SK-MEL-5 (cell line): ENCODE measurements around the gene HNRNPA1. TPM values are rescaled to one million over a fixed set of nuclear protein-coding genes. Genes with fewer than 3 reads are reported as not detected.
"Not testable (repeated sequence)": the region's sequence is repeated elsewhere in the genome, so short reads cannot be mapped to it uniquely, and the experiment has no call there.

Experiments
- DNase-seq: peaks from one replicate; pipeline ENCODE4 v3.0.0-alpha.2; 2016; ENCODE audit warnings: low read depth, low spot score
- in situ Hi-C: cut with HindIII; loops from 2 replicates; pipeline ENCODE4 v1.10.0; 2016; ENCODE audit warnings: low sequenced_read_pairs, high pct_unique_total_duplicates, low pct_unique_long_range_greater_than_20kb
- small RNA-seq, 2 experiments: library from RNA; depleted of rRNA; stranded (forward); fragments of <200 nt; gene quantifications; one replicate each; pipeline ENCODE3, GENCODE V24; 2014
- total RNA-seq: library from RNA; depleted of rRNA; stranded (reverse); fragments of >200 nt; shearing (Covaris generic); gene quantifications from 2 replicates; pipeline ENCODE4 v1.2.3, GENCODE V29; 2014; rRNA removed

The HNRNPA1 gene
- total RNA-seq, 1 experiment from 2014 or later: 223 TPM

DNA sequence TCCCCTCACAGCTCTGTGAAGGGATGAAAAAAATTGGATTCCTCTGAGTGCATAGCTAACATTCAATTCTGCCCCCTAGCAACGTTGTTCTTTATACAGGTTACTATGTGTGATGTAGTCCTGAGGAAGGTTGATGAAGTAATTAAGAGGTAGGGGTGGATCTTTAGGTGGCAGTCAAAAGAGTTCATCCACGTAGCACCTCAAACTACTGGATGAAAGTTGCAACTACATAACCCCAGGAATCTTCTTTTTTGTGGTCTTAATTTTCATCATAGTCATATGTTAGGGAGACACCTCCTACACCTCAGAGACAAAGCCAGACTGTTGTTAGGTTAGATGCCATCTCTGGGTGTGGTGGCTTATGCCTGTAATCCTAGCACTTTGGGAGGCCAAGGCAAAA, 30.5 kb downstream of the HNRNPA1 start:
- DNase-seq: no peak
- in situ Hi-C loops: no loop called here

DNA sequence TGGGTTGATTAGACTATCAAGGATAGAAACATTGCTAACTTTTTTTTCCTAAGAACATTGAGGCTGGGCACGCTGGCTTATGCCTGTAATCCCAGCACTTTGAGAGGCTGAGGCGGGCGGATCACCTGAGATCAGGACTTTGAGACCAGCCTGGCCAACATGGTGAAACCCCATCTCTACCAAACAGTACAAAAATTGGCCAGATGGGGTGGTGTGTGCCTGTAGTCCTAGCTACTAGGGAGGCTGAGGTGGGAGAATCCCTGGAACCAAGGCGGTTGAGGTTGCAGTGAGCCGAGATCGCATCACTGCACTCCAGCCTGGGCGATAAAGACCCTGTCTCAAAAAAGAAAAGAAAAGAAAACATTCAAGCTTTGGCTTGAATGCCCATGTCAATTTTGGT, 31.8 kb downstream of the HNRNPA1 start:
- in situ Hi-C loops, DNase-seq: not testable (repeated sequence)

- no peak for DNase-seq
- in situ Hi-C loops: no loop called here
These were observed 40.8 kb downstream of the HNRNPA1 start for GRCh38 chr12:54321363-54321762.

DNA sequence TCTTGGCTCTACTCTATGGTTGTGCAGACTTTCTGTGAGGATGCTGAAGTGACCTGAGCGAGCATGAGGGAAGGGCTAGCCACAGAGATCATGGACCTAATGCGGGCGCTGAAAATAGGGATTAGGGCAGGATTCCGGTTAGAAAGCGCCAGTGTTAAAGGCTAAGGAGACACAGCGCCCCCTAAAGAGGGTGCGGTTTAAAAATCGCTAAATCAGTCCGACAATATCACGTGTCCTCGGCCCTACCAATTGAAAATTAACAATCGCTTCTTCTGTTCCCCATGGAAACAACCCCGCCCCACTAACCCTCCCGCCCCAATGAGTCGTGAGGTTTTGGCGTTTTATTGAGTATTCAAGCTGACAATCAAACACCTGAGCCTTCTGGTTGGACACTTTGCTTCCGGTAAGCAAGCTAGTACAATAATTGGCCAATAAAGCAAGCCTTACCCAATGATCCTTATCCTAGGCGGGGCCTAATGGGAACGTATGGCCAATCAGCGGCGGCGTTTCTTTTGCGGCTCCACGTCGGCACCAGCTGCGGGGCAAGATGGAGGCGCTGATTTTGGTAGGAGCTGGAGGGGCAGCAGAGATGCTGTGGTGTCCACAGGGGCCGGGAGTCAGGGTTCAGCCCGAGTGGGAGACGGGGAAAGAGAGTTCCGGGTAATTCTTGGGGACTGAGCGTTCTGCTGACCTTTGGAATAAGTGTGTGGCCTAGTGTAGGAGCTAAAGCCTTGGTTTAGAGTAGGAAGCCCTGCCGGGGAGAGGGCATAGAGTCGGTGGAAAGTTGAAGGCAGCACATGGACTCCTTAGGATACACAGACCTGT, 44.3 kb downstream of the HNRNPA1 start, which contains the start of gene COPZ1:
Gene COPZ1, plus strand, starts transcription at position 515 of the 825 bp plus-strand sequence. Its CDS starts 33 bp downstream, at position 548.
- DNase-seq: peak; percentile 100
- in situ Hi-C loops: no loop called here

DNA sequence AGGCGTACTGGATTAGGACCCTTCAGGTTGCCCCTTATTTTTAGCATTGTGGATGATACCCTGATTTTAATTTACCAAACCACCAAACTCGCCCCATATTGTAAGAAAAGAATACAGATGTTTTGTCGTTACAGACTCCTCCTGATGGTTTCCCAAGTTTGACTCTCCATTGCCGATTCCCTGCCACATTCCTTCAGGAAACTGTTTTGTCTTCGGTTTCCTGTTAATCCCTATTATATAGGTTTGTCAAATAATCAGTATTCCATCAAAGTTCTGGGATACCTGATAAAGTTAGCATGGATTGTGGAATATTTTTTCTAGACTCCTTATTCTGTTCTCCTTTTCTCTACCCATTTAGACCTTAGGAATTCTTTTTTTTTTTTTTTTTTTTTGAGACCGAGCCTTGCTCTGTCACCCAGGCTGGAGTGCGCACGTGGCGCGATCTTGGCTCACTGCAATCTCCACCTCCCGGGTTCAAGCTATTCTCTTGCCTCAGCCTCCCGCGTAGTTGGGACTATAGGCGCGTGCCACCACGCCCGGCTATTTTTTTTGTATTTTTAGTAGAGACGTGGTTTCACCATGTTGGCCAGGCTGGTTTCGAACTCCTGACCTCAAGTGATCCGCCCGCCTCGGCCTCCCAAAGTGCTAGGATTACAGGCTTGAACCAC, 45.0 kb downstream of the HNRNPA1 start:
- DNase-seq, in situ Hi-C loops: not testable (repeated sequence)

DNA sequence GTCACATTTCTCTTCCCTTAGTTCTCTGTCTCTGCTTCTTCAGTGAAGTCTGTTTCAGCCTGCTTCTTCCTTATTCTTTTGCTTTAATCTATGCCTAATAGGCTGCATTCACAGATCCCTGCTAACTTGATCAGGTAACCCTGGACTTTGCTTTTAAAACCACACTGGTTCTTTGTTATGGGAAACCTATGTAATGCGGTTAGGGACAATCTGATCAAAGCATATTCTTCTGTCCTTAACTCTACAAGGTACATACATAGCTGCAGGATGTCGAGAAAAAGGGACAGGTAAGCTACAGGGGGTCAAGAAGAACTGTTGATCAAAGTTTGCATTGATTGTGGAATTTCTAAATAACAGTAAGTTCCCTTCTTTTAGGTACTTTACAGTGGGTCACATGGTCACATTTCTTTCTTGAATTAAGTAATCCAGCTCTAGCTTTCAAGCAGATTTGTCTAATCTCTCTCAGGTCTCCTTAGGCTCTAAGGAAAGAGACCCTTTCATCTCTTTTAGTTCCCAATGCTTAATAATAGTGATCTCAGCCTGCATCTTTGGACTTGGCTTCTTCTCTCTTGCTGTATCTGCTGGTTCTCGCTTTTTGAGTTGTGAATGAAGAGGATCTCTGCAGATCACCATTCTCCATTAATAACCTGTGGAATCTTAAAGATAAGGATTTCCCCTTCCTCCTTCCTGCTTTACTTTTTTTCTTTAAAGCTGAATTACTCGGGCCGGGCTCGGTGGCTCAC, 48.2 kb downstream of the HNRNPA1 start:
- DNase-seq: no peak
- in situ Hi-C loops: no loop called here

GRCh38 chr12:54329759-54330158, 49.2 kb downstream of the HNRNPA1 start:
- DNase-seq: peak; percentile 65
- in situ Hi-C loops: no loop called here

GRCh38 chr12:54330442-54330841, 49.9 kb downstream of the HNRNPA1 start:
- in situ Hi-C loops: no loop called here
- no peak for DNase-seq

DNA sequence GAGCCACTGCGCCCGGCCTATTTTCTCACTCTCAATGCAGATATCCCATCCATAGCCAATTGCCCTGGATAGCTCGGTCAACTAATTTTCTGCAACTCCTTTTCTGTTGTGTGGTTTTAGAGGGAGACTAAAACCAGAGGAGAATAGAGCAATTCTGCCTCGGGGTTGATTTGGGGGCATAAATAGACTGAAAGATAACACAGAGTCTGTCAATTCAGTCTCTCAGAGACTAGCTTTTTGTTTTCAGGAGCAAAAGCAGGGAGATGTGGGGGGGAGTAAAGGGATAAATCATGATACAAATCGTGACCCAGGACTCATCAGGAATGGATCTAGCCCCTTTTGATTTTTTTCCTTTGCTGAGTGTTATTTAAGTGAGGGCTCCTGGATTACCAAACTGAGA, 50.9 kb downstream of the HNRNPA1 start:
- in situ Hi-C loops: no loop called here
- peak; percentile 73 for DNase-seq

DNA sequence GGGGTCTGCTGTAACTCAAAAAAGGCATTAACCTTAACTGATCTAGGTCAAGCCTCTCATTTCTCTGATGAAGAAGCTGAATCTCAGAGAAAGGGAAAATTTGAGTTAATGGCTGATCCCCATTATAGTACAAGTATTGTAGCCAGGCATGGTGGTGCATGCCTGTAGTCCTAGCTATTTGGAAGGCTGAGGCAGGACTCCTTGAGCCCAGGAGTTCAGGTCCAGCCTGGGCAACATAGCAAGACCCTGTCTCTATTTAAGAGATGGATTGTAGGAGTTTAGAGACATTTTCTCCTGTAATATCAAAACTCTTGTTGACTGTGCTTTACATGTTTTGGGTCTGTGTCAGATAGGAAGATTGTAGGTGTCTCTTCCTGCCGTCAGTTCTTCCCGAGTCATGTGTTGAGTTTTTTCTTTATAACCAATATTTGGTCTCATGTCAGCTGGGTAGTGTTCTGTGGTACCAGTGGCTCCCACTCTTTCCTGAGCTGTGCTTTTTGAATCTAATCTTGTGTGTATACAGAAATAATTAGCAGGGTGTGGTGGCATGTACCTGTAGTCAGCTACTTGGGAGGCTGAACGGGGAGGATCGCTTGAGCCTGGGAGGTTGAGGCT, 53.0 kb downstream of the HNRNPA1 start:
- in situ Hi-C loops: no loop called here
- no peak for DNase-seq

Small RNAs within 50 kb of the gene (small RNA-seq; reads per million reads assigned to genes)
- gene RN7SL390P (0 to 0.05 reads per million in 2 experiments), gene RNU6-950P (0 reads per million in 2 experiments)

Other genes with a start within 250 kb of the HNRNPA1 start
- not detected in 2 replicates for gene HOXC5, start 247.7 kb upstream of the HNRNPA1 start, total RNA-seq
- gene HOXC4, start 226.9 kb upstream of the HNRNPA1 start, total RNA-seq: 2.2 and 2.4 TPM in 2 replicates
- 74.3 and 87.8 TPM in 2 replicates for gene SMUG1, start 91.7 kb upstream of the HNRNPA1 start, total RNA-seq
- gene CBX5, start 604 bp upstream of the HNRNPA1 start, total RNA-seq: 47.2 and 49.1 TPM in 2 replicates
- gene NFE2, start 20.3 kb downstream of the HNRNPA1 start, total RNA-seq: 0.32 TPM in 1 of 2 replicates, not detected in the other
- gene COPZ1, start 44.4 kb downstream of the HNRNPA1 start, total RNA-seq: 273 and 325 TPM in 2 replicates
- 0.11 TPM in 1 of 2 replicates, not detected in the other for gene GPR84, start 83.8 kb downstream of the HNRNPA1 start, total RNA-seq
- gene ZNF385A, start 104.0 kb downstream of the HNRNPA1 start, total RNA-seq: 1.1 and 3.1 TPM in 2 replicates
- gene ITGA5, start 138.5 kb downstream of the HNRNPA1 start, total RNA-seq: 19.2 and 22.6 TPM in 2 replicates
- 0.83 TPM in 1 of 2 replicates, not detected in the other for gene GTSF1, start 192.9 kb downstream of the HNRNPA1 start, total RNA-seq
- not detected in 2 replicates for gene NCKAP1L, start 217.0 kb downstream of the HNRNPA1 start, total RNA-seq